ENCODE measurements around the gene OR10H1. TPM values are rescaled to one million over a fixed set of nuclear protein-coding genes. Genes with fewer than 3 reads are reported as not detected.

OR10H1 gene
- total RNA-seq, result not detected

DNA sequence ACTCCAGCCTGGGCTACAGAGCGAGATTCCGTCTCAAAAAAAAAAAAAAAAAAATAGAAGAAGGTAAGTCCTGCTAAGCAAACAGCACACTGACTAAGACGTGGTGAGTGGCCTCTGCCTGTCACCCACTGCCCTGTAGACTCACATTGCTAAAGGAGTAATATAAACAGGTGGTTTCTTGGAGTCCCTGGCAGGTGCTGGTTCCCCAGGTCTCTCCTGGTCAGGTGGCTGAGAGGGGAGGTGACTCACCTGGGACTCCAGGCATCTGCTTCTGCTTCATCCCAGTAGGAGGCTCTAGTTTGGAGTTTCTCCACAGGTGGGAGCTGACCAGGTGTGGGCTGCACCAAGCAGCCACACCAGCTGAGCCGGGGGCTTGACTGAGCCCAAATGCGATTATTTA, at the start of gene OR10H1:
Gene OR10H1, minus strand, starts transcription at position 359 of the 400 bp plus-strand sequence. CDS start 7,627 bp downstream, outside the sequence.
- ATAC-seq (ENCODE audit: low FRiP score in 2 of 2), result peak in 1 of 2 donors; percentile 52
- no peak for TF ChIP-seq POLR2AphosphoS5 (IDR thresholded peaks at IDR 0.05)
- no peak for TF ChIP-seq POLR2A (IDR thresholded peaks at IDR 0.05)
- TF ChIP-seq CTCF (IDR thresholded peaks at IDR 0.05), result no peak
- TF ChIP-seq EP300 (IDR thresholded peaks at IDR 0.05), result no peak

GRCh38 chr19:15864824-15865223, 49.4 kb upstream of the OR10H1 start:
- WGBS, 2 donors, result 59 to 60% methylated on average over 5 of the region's 5 CpGs
- Histone ChIP-seq H3K4me3 (no peak overlapping the region), H3K4me1 (peaks cover 0 to 6% (median 0%) of the 10 kb centered on the region in 4 donors), H3K36me3 (no peaks in the 10 kb centered on the region), H3K9me3 (no peaks in the 10 kb centered on the region), H3K27ac (no peak overlapping the region), H3K27me3 (no peaks in the 10 kb centered on the region)
- DNase-seq (no peak), ATAC-seq (ENCODE audit: low FRiP score in 2 of 2) (no peak)
- TF ChIP-seq EP300 (IDR thresholded peaks at IDR 0.05) (no peak), POLR2A (IDR thresholded peaks at IDR 0.05) (no peak), POLR2AphosphoS5 (IDR thresholded peaks at IDR 0.05) (no peak)

More for the DNA sequence above, at the start of gene OR10H1:
- WGBS, 2 donors, result 54 to 56% methylated on average over 5 of the region's 5 CpGs
- DNase-seq, result peak in 1 of 2 donors; percentile 69
- H3K36me3 ChIP-seq, result no peaks in the 10 kb centered on the region
- no peaks in the 10 kb centered on the region for H3K9me3 ChIP-seq
- no peak within 1 kb of the TSS for H3K4me3 ChIP-seq
- no peaks in the 10 kb centered on the region for H3K27me3 ChIP-seq
- H3K27ac ChIP-seq, result no peak within 1 kb of the TSS
- H3K4me1 ChIP-seq, result no peaks in the 10 kb centered on the region

GRCh38 chr19:15863272-15863671, 47.8 kb upstream of the OR10H1 start:
- no peak for ATAC-seq (ENCODE audit: low FRiP score in 2 of 2)
- no peaks in the 10 kb centered on the region for H3K36me3 ChIP-seq
- DNase-seq, result no peak
- no peak overlapping the region for H3K27ac ChIP-seq
- WGBS, 2 donors, result 73 to 76% methylated on average over 8 of the region's 8 CpGs
- H3K27me3 ChIP-seq, result no peaks in the 10 kb centered on the region
- H3K4me1 ChIP-seq, result no peaks in the 10 kb centered on the region
- no peaks in the 10 kb centered on the region for H3K9me3 ChIP-seq
- no peak for TF ChIP-seq POLR2AphosphoS5 (IDR thresholded peaks at IDR 0.05)
- no peak for TF ChIP-seq POLR2A (IDR thresholded peaks at IDR 0.05)
- TF ChIP-seq EP300 (IDR thresholded peaks at IDR 0.05), result no peak
- TF ChIP-seq CTCF (IDR thresholded peaks at IDR 0.05), result no peak
- no peak overlapping the region for H3K4me3 ChIP-seq

DNA sequence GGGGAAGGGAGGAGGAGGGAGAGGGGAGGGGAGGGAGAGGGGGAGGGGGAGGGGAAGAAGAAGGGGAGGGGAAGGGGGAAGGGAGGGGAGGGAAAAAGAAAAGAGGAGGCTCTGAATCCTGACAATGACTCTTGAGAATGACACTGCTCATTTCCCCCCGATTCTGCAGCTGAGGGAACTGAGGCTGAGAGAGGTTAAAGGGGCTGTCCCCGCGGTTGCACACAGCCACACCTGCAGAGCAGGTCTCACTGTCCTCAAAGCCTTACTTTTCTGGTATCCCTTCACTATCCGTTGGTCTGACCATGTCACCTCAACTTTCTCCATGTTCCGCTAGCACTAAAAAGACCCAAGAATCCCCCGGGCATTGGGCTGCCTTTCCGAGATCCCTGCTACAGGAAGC, 47.0 kb upstream of the OR10H1 start:
- no peak for DNase-seq
- ATAC-seq (ENCODE audit: low FRiP score in 2 of 2), result no peak
- TF ChIP-seq CTCF (IDR thresholded peaks at IDR 0.05) (no peak), POLR2A (IDR thresholded peaks at IDR 0.05) (no peak), POLR2AphosphoS5 (IDR thresholded peaks at IDR 0.05) (no peak), EP300 (IDR thresholded peaks at IDR 0.05) (no peak)
- 39 to 73% methylated on average over 7 of the region's 7 CpGs for WGBS, 2 donors
- Histone ChIP-seq H3K27ac (no peak overlapping the region), H3K4me3 (no peak overlapping the region), H3K4me1 (no peaks in the 10 kb centered on the region), H3K9me3 (no peaks in the 10 kb centered on the region), H3K27me3 (no peaks in the 10 kb centered on the region), H3K36me3 (no peaks in the 10 kb centered on the region)

DNA sequence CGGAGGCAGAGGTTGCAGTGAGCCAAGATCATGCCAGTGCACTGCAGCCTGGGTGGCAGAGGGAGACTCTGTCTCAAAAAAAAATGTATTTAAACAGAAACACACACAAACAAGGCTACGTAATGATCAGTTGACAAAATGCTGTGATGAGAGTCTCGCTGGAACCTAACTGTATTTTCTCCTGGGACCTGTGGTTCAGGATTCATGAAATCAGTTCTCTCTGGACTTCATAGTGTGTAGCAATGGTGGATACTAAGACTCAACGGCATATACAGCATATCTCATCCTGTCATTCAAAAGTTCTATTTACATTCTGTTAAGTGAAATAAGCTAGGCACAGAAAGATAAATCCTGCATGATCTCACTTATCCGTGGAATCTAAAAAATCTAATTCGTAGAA, 45.1 kb upstream of the OR10H1 start:
- ATAC-seq (ENCODE audit: low FRiP score in 2 of 2), result no peak
- no peaks in the 10 kb centered on the region for H3K9me3 ChIP-seq
- H3K36me3 ChIP-seq, result no peaks in the 10 kb centered on the region
- no peak overlapping the region for H3K27ac ChIP-seq
- DNase-seq, result no peak
- H3K27me3 ChIP-seq, result no peaks in the 10 kb centered on the region
- WGBS, 2 donors, result 73 to 80% methylated on average over 6 of the region's 6 CpGs
- TF ChIP-seq CTCF (IDR thresholded peaks at IDR 0.05), result no peak
- no peak overlapping the region for H3K4me3 ChIP-seq
- no peaks in the 10 kb centered on the region for H3K4me1 ChIP-seq
